Right hindlimb (tissue), 1 donor: ENCODE data around the gene SPDYE16.
"Not testable (repeated sequence)": the region's sequence is repeated elsewhere in the genome, so short reads cannot be mapped to it uniquely, and the experiment has no call there.

Experiments
- DNase-seq: peaks from one replicate; pipeline ENCODE4 v3.0.0-alpha.2; 2018

The SPDYE16 gene

DNA sequence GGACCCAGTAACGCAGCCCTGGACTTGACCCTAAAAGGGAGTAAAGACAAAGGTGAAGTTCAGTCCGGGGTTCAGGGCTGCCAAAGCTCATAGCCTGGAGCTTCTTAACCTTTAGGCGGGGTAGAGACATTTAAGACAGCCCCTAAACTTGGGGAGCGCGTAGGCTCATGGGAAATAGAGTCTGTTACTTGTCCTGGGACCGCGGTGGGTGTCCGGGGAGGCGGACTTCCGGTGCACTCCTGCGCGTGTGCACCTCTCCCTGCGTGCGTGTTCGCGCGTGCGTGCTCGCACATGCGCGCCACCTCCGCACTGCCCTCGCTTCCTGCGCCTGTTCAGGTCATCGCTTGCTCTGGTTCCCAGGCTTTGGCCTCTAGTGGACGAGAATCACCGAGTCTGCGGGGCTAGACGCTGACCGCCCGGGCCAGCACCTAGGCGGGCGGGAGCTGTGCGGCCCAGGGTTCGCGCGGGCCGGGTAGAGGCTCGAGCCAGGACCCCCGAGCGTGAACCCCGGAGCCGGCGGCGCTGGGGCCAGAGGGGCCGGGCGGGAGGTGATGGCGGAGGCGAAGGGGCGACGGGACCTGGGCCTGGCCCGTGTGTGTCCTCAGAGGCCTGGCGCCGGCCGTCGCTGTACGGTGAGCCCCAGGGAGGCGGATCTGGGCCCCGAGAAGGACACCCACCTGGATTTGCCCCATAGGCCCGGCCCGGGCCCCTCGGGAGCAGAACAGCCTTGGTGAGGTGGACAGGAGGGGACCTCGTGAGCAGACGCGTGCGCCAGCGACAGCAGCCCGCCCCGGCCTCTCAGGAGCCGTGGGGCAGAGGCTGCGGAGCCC is 6.1 kb upstream of the SPDYE16 start:
- DNase-seq: peak; percentile 91

DNA sequence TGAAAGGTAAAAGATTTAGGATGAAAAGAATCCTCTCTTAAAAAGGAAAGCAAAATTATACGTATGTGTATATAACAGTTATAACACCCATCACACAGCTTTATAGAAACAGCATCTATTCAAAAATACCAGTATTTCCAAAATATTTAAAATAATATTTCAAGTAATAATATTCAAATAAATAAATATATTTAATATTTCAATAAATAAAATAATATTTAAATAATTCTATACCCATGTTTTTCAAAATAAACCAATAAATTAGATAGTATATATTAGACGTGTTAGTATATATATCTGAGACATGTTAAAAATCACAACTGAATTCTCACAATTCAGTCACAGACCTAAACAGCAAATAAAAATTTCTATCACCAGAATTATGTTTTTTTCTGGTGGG is 11.5 kb downstream of the SPDYE16 start:
- DNase-seq: not testable (repeated sequence)

DNA sequence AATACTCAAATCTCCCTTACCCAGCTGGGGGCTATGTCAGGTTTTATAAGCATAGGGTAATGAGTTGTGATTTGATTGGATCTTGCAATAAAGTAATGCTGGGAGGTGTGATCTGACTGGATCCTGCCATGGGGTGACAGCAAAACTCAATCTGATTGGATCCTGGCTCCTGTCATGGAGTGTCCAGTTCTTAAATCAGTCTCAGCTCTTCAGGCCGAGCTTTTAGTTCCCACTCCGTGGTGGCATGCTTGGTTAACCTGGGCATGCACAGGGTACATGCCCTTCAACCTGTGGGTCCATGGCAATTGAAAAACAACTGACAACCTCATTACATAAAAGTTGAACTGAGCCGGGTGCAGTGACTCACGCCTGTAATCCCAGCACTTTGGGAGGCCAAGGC is 16.9 kb downstream of the SPDYE16 start:
- DNase-seq: not testable (repeated sequence)

DNA sequence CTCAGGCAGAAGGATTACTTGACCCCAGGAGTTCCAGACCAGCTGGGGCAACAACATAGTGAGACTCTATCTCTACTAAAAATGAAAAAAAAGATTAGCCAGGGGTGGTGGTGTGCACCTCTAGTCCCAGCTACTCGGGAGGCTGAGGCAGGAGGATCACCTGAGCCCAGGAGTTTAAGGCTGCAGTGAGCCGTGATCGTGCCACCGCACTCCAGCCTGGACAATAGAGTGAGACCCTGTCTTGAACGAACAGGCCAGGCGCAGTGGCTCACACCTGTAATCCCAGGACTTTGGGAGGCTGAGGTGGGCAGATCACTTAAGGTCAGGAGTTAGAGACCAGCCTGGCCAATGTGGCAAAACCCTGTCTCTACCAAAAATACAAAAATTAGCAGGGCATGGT is 26.2 kb downstream of the SPDYE16 start:
- DNase-seq: not testable (repeated sequence)

DNA sequence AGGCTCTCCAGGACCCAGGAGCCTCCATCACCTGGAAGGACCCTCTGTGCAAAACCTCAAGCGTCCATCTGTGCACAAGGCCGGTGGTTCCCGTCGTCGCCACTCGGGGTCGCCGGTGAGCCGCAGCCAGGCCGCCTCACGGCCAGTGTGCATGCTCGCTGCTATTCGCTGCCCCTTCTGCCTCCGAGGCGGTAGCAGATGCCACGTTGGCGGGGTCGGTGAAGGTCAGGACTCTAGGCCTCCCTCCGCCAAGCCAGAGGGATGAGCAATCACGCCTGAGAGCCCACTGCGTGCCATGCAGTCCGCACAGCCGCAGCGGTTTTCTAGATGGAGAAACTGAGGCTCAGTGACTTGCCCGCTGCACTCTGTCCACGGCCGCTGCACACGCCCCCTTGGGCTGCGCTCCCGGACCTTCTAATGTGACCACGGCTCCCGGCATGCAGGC is 27.1 kb downstream of the SPDYE16 start:
- DNase-seq: peak; percentile 56

DNA sequence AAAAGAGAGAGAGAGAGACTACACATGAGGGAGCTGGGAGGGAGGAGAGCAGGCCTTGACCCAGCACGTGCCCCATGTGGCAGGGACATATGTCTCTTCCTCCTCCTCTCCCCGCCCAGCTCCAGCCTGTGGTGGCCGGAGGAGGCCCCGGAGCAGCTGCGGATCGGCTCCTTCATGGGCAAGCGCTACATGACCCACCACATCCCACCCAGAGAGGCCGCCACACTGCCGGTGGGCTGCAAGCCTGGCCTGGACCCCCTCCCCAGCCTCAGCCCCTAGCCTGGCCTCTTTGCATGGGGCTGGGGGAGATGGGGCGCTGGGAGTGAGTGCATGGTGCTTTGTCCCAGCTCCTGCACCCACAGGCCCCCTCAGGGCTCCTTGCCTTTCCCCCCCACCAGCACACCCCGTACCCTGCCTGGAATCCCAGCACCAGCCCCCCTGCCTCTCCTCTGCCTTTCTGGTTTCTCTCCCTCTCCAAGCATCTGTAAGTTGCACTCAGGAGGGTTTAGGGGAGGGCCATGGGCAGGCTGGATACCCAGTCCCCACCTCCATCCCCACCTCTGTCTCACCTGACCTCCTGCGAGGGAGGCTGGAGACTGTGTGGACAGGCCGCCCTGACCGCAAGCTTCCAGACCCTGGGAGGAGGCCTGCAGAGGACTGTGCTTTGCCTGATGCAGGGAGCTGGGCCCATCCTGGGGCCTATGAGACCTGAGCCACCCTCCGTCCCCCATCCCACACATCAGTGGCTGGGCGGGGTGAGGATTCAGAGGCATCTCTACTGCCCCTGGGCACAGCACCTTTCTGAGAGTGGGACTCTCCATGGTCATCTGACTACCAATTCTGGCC is 27.9 kb downstream of the SPDYE16 start:
- no peak for DNase-seq

DNA sequence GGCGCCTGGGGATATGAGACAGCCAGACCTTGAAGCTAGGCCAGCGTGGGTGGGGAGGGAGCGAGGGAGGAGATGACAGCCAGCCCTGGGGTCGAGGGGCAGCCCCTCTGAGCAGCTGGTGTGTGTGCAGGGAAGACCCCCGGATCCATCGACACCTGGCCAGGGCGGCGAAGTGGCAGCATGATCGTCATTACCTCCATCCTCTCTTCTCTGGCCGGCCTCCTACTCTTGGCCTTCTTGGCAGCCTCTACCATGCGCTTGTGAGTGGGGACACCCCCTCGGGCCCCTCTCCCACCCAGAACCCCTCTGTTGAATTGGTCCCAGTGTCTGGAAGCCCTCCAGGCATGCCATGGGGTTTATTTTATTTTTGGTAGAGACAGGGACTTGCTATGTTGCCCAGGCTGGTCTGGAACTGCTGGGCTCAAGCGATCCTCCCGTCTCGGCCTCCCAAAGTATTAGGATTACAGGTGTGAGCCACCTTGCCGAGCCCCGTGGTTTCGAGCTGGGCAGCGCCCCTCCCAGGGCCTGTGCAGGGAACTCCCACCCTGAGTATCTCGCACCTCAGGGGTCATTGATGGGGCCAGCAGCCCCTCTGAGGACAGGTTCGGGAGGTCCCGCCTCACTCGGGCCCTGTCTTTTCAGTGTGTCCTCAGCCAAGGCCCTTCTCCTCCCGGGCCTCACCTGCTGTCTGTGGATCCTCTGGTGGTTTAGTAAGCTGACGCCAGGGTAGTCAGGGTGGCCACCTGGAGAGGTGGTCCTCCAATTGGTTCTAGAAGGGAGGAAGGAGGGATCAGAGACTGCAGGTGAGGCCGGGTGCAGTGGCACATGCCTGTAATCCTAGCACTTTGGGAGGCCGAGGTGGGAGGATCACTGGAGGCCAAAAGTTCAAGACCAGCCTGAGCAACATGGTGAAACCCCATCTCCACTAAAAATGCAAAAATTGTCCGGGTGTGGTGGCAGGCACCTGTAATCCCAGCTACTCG is 29.0 kb downstream of the SPDYE16 start:
- DNase-seq: no peak

DNA sequence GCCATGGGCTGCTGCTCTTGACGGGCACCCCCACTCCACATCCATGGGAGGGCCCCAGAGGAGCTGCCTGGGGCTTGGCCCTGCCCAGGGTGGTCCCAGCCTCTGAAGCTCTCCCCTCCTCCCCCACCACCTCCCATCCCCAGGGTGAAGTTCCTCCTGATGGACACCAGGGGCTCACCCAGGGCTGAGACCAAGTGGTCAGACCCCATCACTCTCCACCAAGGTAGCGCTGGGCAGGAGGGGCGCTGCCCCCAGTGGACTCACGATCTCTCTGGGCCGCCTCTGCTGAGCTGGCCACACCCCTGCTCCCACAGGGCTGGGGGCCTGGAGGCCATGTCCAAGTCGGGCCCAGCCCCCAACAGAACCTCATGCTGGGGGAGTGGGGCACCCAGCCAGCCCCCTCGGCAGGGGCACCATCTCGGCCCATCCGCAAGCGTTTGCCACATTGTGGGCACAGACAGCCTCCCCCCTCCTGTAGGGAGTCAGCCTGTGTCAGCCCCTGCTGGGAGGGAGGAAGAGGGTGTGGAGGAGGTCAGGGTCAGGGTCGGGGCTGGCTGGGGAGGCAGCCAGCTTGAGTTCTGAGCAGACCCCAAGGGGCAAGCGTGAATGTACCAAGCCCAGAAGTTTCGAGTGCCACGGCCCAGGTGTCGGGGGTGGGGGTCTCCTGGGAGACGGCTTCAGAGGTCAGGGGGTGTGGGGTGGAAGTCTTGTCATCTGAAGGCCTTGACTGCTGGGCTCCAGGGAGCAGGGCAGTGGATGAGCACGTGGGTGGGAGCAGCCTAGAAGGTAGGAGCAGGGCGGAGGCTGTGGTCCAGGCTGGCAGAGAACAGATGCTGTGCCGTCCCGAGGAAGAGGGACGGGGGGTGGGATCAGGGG is 29.9 kb downstream of the SPDYE16 start:
- no peak for DNase-seq

DNA sequence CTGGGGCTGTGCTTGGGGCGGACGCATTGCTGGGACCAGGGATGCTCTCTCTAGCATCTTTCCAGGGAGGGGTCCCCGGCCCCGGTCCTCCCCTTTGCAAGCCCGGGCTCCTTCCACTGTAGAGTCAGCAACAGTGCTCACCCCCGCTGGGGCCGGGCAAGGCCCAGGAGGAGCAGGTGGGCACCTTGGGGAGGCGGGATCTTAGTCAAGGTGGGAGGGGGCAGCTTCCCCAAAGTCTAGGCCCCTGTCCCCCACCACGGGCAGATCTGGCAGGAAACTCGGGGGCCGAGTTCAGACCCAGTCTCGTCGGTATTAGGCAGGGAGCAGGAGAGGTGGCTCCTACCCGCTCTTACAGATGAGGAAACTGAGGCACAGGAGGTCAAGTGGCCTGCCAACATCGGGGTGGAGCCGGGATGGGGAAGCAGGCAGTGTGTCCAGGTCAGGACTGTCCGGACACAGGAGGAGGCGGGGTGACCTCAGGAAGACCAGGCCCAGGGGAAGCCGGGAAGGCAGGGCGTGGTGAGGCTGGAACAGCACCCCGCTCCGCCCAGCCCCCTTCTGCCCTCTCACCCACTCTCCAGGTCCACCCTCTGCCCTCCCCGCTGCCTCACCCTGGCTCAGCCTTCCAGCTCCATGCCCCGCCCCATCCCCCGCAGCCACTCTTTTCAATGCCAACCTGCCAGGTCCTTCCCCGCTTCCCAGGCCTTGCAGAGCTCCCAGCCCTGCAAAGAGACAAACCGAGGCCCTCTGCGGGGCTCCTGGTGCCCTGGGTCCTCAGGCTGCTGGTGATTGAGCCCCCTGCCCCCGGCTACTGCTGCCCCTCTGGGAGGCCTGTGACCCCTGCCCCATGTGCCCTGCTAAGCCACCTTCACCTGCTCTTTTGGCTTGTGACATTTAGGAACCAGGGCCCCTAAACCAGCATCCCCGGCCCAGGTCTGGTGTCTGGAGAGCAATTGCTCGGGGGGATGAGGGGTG is 30.9 kb downstream of the SPDYE16 start:
- not testable (repeated sequence) for DNase-seq

DNA sequence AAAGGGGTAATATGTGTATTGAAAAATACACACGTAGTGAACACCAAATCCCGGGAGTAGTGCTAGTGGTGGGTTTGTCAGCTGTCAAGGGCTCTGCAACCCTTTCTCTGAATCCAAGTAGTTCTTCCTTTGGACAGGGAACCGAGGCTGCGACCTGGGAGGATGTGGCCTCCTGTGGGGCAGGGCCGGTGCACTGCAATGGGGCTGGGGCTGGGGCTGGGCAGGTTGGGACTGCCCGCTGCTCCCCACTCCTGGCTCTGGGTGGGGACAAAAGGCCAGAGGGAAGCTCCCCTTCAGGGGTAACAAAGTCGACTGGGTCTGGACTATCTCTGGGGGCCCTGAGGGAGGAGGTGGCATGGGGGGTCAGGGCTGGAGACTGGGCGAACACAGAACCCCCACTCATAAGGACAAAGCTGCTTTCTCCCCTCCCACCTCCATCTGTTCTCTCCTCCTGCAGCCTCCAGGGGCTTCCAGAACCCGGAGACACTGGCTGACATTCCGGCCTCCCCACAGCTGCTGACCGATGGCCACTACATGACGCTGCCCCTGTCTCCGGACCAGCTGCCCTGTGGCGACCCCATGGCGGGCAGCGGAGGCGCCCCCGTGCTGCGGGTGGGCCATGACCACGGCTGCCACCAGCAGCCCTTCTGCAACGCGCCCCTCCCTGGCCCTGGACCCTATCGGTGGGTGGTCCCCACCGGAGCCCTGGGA is 31.7 kb downstream of the SPDYE16 start:
- not testable (repeated sequence) for DNase-seq

DNA sequence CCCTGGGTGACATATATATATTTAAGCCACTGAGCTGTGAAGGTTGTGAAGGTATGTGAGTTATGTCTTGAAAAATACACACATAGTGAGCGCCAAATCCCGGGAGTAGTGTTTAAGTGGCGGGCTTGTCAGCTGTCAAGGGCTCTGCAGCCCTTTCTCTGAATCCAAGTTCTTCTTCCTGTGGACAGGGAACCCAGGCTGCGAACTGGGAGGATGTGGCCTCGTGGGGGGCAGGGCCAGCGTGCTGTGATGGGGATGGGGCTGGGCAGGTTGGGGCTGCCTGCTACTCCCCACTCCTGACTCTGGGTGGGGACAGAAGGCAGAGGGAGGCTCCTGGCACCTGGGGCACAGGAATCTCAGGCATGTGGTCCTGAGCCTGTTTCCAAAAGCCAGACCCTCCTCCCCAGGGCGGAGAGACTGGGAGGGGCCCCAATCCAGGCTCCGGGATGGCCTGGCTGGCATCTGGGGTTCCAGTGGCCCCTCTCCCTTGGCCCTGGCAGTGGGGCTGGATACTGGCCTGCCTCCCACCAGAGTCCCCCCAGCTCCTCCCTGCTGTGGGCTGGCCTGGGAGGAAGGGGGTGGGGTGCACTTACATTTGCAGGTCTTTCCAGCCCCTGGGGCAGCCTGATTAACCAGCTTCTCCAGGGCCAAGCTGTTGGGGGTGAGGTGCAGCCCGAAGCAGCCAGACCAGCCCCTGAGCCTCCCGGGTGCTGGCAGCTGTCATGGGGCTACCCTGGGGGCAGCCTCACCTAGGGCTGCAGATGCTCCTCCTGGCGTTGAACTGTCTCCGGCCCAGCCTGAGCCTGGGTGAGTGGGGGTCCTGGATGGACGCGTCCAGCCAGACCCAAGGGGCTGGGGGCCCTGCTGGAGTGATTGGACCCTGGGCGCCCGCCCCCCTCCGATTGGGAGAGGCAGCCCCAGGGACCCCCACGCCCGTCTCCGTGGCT is 32.9 kb downstream of the SPDYE16 start, which contains the start of gene UPK3B:
UPK3B (plus strand) TSS at position 622 of the 947 bp plus-strand sequence; CDS start at position 723, 101 bp downstream.
- DNase-seq: no peak

DNA sequence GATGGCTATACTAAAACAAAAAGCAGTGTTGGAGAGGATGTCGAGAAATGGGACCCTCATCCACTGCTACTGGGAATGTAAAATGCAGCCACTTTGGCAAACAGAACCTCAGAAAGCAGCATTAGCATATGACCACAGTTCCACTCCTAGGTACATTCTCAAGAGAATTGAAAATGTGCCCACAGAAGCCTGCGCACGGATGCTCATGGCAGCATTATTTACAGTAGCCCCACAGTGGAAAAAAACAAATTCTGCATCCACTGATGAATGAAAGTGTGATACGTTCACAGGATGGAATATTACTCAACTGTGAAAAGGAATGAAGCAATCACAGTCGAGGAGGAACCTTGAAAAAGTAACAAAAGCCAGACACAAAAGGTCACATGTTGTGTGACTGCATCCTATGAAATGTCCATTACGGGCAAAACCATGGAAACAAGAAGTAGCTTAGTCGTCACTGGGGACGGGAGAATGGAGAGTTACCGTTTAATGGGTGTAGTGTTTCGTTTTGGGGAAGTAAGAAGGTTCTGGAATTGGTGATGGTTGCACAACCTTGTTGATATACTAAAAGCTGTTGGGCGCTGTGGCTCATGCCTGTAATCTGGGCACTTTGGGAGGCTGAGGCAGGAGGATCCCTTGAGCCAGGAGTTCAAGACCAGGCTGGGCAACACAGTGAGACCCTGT is 35.2 kb downstream of the SPDYE16 start:
- no peak for DNase-seq

DNA sequence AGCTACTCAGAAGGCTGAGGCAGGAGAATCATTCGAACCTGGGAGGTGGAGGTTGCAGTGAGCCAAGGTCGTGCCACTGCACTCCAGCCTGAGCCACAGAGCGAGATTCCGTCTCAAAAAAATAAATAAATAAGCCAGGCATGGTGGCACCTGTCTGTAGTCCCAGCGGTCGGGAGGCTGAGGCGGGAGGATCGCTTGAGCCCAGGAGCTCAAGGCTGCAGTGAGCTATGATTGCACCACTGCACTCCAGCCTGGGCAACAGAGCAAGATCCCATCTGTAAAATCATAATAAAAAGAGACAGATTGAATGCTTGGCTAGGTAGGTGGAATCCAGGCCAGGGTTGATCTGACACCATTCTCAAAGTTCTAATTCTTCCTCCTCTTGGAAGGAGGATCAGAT is 36.5 kb downstream of the SPDYE16 start:
- DNase-seq: not testable (repeated sequence)

DNA sequence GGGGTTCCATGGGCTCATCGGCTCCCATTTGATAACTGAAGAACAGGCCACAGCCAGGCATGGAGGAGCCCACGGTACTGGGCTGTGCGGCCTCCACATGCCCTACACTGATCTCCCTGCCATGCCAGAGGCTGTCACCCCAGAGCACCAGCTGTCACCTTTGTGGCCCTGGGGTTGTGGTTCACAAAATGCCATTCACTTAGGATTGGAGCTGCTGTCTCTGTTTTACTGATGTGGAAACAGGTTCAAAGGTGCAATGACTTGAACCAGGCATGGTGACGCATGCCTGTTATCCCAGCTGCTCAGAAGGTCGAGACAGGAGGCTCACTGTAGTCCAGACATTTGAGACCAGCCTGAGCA is 37.0 kb downstream of the SPDYE16 start:
- no peak for DNase-seq

DNA sequence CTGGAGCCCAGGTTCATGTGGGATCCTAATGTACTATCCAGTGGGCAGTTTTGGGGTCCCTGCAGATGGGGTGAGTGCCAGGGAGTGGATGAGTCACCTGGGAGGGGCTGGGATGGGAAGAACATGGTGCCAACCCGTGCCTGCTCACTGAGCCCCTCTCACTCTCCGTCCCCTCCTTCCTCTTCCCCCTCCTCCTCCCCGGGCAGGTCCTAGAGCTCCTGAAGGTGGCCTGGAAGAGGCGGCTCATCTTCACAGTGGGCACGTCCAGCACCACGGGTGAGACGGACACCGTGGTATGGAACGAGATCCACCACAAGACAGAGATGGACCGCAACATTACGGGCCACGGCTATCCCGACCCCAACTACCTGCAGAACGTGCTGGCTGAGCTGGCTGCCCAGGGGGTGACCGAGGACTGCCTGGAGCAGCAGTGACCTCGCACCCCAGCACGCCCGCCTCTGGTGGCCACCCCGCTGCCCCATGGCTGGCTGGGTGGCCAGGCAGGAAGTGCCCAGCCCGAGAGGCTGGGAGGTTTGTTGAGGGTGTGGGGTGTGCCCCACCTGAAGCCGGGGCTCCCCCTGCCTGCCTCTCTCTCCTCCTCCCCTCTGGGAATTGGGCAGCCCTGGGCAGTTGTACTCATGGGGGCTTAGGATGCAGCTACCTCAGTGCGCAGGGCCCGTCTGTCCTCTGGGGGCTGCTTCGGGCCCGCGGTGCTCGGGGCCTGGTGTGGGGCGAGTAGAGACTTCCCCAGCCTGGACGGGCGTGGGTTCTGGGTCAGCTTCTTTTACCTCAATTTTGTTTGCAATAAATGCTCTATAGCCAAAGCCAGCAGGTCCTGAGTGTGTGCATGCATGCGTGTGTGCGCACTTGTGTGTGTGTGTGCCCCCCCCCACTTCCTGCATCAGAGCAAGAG is 37.7 kb downstream of the SPDYE16 start:
- no peak for DNase-seq

DNA sequence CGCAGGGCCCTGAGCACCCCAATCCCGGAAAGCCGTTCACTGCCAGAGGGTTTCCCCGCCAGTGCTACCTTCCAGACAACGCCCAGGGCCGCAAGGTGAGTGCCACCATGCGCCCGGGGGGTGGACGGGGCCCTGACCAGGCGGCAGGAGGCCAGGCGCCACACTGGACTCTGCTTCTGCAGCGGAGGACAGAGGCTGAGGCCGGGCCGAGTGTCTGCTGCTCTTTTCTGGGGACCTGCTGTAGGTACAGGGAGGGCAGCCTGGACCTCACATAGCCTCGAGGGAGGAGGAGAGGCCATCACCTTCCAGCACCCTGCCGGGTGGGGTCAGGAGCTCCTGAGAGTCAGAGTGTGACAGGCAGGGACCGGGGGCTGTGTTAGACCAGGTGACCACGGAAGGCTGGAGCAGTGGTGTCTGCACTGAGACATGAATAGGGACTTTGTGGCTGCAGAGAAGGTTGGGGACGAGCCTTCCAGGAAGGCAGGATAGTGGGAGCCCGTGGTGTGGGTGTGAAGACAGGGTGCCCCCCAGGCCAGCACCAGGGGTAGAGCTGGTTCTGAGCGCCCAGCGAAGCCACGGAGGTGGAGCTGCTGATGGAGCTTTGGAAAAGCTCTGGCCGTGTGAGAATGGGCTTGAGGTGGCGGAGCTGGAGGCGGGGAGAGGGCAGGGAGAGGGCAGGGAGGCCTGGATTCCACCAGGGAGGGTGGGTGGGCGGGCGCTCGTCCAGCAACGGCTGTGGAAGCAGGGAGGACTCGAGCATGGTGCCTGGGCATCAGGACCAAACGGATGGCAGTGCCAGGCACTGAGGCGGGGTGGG is 38.5 kb downstream of the SPDYE16 start:
- DNase-seq: not testable (repeated sequence)
